Esophagus muscularis mucosa (tissue), 4 donors: ENCODE results near the gene PAX3. TPM values are rescaled to one million over a fixed set of nuclear protein-coding genes. Genes with fewer than 3 reads are reported as not detected.
"Not testable (repeated sequence)": the region's sequence is repeated elsewhere in the genome, so short reads cannot be mapped to it uniquely, and the experiment has no call there.

Experiments used
- DNase-seq: peaks from one replicate; pipeline ENCODE4 v3.0.0-alpha.2; 2017; ENCODE audit errors: extremely low spot score
- H3K27ac ChIP-seq, 4 donors: fragments of 200-600 bp; sonication (generic); replicated peaks in 1 of 4; 1 replicate in 3 of 4; 2 replicates in 1 of 4; pipeline ENCODE4 v1.5.1; 2016 to 2019; ENCODE audit warnings: mild to moderate bottlenecking in 1 of 4
- H3K27me3 ChIP-seq, 4 donors: fragments of 200-600 bp; sonication (generic); one replicate each; pipeline versions ENCODE4 v1.5.1 to v1.6.0; 2016 to 2019
- H3K36me3 ChIP-seq, 4 donors: fragments of 200-600 bp; sonication (generic); one replicate each; pipeline ENCODE4 v1.5.1; 2016 to 2019
- H3K4me1 ChIP-seq, 4 donors: fragments of 200-600 bp; sonication (generic); one replicate each; pipeline ENCODE4 v1.5.1; 2016 to 2019
- H3K4me3 ChIP-seq, 4 donors: fragments of 200-600 bp; sonication (generic); 1 replicate in 2 of 4; 2 replicates in 2 of 4; pipeline ENCODE4 v1.5.1; 2016 to 2019; ENCODE audit warnings: mild to moderate bottlenecking in 4 of 4, moderate library complexity in 1 of 4
- H3K9me3 ChIP-seq, 4 donors: fragments of 200-600 bp; sonication (generic); 1 replicate in 3 of 4; 2 replicates in 1 of 4; pipeline ENCODE4 v1.5.1; 2016 to 2019
- CTCF ChIP-seq, 3 experiments: fragments of 200-600 bp in 2 of 3; fragments of 450-650 bp in 1 of 3; sonication (generic) in 2 of 3; IDR thresholded peaks; one replicate each; pipeline ENCODE4 v1.5.1; 2017 to 2019; ENCODE audit warnings: antibody characterized with exemption in 3 of 3, mild to moderate bottlenecking in 2 of 3, moderate library complexity in 1 of 3
- EP300 ChIP-seq: sonication (generic); formaldehyde crosslinking; IDR thresholded peaks from one replicate; pipeline ENCODE4 v1.6.1; 2017; ENCODE audit warnings: antibody characterized with exemption
- POLR2A ChIP-seq: fragments of 450-650 bp; IDR thresholded peaks from one replicate; pipeline ENCODE4 v1.6.1; 2017; ENCODE audit warnings: antibody characterized with exemption, moderate library complexity, mild to moderate bottlenecking, low read depth
- POLR2AphosphoS5 ChIP-seq, 2 donors: sonication (generic); formaldehyde crosslinking; IDR thresholded peaks; one replicate each; pipeline ENCODE4 v1.6.1; 2017; ENCODE audit warnings: antibody characterized with exemption in 2 of 2
- WGBS: methylation state at CpG from one replicate; pipeline ENCODE4 v1.1.5; 2018; 5-methylcytosine and 5-hydroxymethylcytosine counted together
- intact Hi-C: fragments of 100-400 bp; cut with DNase I; formaldehyde crosslinking; loops from one replicate; pipeline ENCODE4 v1.15.1; 2023
- total RNA-seq, 4 donors: library from RNA; depleted of rRNA; stranded (reverse); fragments of >200 nt; gene quantifications; one replicate each; pipeline versions ENCODE4 v1.1.0 to v1.2.1, GENCODE V29; 2016

PAX3 gene
- total RNA-seq, 4 donors from 2014 or later = not detected

GRCh38 chr2:222160125-222160524 is 138.7 kb downstream of the PAX3 start:
- intact Hi-C loops = no loop called here
- Histone ChIP-seq H3K4me1 (no peaks in the 10 kb centered on the region), H3K36me3 (no peaks in the 10 kb centered on the region), H3K9me3 (no peaks in the 10 kb centered on the region), H3K4me3 (no peak overlapping the region), H3K27ac (no peak overlapping the region), H3K27me3 (peaks cover 0 to 15% (median 0%) of the 10 kb centered on the region in 4 donors)
- 81% methylated on average over 2 of the region's 2 CpGs for WGBS
- no peak for TF ChIP-seq CTCF (IDR thresholded peaks at IDR 0.05)
- TF ChIP-seq POLR2AphosphoS5 (IDR thresholded peaks at IDR 0.05) = no peak
- TF ChIP-seq POLR2A = no peak
- TF ChIP-seq EP300 = no peak
- DNase-seq = no peak

DNA sequence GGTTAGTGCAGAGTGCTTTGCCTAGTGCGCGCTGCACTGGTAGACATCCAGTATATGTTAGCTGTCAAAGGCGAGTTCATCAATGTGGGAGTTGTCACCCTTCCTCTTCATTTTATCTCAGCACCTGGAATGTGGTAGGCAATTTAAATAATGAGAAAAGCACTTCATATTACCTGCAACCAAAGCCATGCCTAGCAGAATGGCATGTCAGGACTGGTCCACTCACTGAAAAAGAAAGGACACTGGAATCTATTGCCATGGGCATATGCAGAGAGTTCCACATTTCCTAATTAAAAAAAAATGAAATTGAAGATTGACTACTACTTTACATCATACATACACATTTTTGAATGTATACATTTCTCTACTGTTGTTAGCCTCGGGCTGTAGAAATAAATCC is 139.6 kb downstream of the PAX3 start:
- Histone ChIP-seq H3K4me1 (no peaks in the 10 kb centered on the region), H3K27me3 (peaks cover 0 to 15% (median 0%) of the 10 kb centered on the region in 4 donors), H3K36me3 (no peaks in the 10 kb centered on the region), H3K27ac (no peak overlapping the region), H3K4me3 (no peak overlapping the region), H3K9me3 (no peaks in the 10 kb centered on the region)
- TF ChIP-seq POLR2A (no peak), EP300 (no peak), POLR2AphosphoS5 (IDR thresholded peaks at IDR 0.05) (no peak), CTCF (IDR thresholded peaks at IDR 0.05) (no peak)
- DNase-seq = no peak
- intact Hi-C loops = no loop called here
- 76% methylated on average over 4 of the region's 4 CpGs for WGBS

- DNase-seq, H3K27me3 ChIP-seq, H3K9me3 ChIP-seq, H3K4me3 ChIP-seq, H3K27ac ChIP-seq, H3K4me1 ChIP-seq, H3K36me3 ChIP-seq, intact Hi-C loops: not testable (repeated sequence)
- 79% methylated on average over 6 of the region's 27 CpGs for WGBS
These were observed 143.7 kb downstream of the PAX3 start for GRCh38 chr2:222155003-222155664.

Other genes starting within 250 kb of the PAX3 start
- gene SGPP2, start 125.5 kb upstream of the PAX3 start, total RNA-seq = under 1 TPM; 0.32 to 0.83 (median 0.52) TPM